GM12891 (cell line): Measurements from ENCODE around the gene NYAP2.

Experiments
- PAX5 ChIP-seq: IDR thresholded peaks from 2 replicates; pipeline ENCODE4 v1.6.1; 2011; ENCODE audit warnings: low read length, moderate library complexity, mild to moderate bottlenecking; ENCODE audit not compliant: insufficient read depth, severe bottlenecking
- POLR2A ChIP-seq: IDR thresholded peaks from 2 replicates; pipeline ENCODE4 v1.6.1; 2011; ENCODE audit warnings: low read depth, low read length, control low read depth
- POLR2AphosphoS5 ChIP-seq: IDR thresholded peaks from 2 replicates; pipeline ENCODE4 v1.6.1; 2011; ENCODE audit warnings: low read depth, low read length, control low read depth
- POU2F2 ChIP-seq: IDR thresholded peaks from 2 replicates; pipeline ENCODE4 v1.6.1; 2011; ENCODE audit warnings: low read depth, mild to moderate bottlenecking, control low read depth, low read length, moderate library complexity
- TAF1 ChIP-seq: IDR thresholded peaks from 2 replicates; pipeline ENCODE4 v1.6.1; 2011; ENCODE audit warnings: low read depth, low read length, control low read depth

DNA sequence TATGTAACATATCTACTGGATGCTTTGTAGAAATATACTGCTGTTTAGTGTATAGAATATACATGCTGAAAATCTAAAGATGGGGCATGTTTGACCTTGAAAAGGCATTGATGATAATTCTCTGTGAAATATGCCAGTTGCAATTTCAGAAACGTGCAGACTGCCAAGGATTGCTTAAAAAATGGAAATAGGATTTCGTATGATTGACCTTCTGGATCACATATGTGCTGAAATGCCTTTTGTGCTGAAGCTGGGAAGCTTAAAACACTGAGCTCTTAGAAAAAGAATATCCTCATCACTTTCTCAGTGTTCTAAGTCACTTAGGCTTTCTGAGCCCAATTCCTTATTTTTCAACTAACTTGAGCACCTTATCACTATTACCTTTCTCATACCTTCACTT, 14.3 kb downstream of the NYAP2 start:
- TF ChIP-seq POLR2A (no peak), TAF1 (no peak), POLR2AphosphoS5 (no peak), PAX5 (no peak), POU2F2 (no peak)
